ENCODE data around the gene SLC45A1.

DNA sequence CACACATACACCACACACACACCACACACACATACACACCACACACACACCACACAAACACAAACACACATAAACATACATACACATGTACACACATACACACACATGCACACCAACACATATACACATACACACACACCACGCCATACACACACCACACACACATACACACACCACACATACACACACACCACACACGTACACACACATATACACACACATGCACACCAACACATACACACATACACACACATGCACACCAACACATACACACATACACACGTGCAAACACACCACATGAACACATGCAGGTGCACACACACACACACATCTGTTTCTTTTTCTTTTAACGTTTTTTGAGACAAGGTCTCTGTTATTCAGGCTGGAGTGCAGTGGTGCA, 41.0 kb upstream of the SLC45A1 start:
- TF ChIP-seq EZH2 (IDR thresholded peaks at IDR 0.05; ENCODE audit: low read depth), result no peak
- TF ChIP-seq, protein P1, sequence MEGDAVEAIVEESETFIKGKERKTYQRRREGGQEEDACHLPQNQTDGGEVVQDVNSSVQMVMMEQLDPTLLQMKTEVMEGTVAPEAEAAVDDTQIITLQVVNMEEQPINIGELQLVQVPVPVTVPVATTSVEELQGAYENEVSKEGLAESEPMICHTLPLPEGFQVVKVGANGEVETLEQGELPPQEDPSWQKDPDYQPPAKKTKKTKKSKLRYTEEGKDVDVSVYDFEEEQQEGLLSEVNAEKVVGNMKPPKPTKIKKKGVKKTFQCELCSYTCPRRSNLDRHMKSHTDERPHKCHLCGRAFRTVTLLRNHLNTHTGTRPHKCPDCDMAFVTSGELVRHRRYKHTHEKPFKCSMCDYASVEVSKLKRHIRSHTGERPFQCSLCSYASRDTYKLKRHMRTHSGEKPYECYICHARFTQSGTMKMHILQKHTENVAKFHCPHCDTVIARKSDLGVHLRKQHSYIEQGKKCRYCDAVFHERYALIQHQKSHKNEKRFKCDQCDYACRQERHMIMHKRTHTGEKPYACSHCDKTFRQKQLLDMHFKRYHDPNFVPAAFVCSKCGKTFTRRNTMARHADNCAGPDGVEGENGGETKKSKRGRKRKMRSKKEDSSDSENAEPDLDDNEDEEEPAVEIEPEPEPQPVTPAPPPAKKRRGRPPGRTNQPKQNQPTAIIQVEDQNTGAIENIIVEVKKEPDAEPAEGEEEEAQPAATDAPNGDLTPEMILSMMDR (conservative IDR thresholded peaks at IDR 0.05), result no peak

Data from PC-9 (cell line).